GM12874 (cell line): Measurements from ENCODE around the gene SPEN.

ENCODE experiments used
- TF ChIP-seq, protein P1 (sequence below): IDR thresholded peaks from 2 replicates; pipeline ENCODE4 v1.5.1; 2011; ENCODE audit warnings: low read depth, mild to moderate bottlenecking, control low read depth, low read length, moderate library complexity; ENCODE audit not compliant: insufficient read depth

SPEN gene

DNA sequence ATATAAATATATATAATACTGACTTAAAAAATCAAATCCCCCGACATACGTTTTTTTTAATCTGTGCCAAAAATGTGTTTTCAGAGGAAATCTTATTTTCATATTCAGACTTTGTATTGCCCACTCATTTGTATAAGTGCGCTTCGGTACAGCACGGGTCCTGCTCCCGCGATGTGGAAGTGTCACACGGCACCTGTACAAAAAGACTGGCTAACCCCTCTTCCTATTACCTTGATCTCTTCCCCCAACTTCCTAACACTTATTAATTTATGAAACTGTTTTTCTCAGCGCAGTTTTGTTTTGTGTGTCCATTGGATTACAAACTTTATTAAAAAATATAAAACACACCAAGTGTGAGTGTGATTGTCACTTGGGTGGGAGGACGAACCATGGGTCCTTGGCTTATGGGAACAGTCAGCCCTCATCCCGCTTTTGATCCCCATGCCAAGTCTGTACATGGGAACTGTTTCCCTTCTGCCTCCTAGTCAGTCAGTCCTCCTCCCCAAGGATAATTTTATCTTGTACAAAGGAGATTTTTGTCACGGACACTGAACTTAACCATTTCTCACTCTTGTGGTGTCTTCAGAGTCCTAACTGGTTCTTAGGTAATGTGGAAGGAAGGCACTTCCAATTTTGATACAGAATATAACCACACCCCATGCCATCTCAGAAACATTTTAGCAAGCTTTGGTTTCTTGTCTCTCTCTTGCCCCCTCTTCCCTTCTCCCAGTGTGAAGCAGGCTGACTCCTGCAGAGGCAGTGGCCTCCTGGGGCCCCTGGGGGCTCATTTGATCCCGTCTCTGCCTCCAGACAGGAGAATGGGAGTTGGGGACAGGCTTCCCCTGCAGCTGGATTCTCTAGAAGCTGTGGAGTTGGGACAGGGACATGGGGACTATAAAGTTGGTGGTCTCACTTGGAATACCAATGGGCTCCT lies 92.9 kb downstream of the SPEN start:
- TF ChIP-seq, protein P1, sequence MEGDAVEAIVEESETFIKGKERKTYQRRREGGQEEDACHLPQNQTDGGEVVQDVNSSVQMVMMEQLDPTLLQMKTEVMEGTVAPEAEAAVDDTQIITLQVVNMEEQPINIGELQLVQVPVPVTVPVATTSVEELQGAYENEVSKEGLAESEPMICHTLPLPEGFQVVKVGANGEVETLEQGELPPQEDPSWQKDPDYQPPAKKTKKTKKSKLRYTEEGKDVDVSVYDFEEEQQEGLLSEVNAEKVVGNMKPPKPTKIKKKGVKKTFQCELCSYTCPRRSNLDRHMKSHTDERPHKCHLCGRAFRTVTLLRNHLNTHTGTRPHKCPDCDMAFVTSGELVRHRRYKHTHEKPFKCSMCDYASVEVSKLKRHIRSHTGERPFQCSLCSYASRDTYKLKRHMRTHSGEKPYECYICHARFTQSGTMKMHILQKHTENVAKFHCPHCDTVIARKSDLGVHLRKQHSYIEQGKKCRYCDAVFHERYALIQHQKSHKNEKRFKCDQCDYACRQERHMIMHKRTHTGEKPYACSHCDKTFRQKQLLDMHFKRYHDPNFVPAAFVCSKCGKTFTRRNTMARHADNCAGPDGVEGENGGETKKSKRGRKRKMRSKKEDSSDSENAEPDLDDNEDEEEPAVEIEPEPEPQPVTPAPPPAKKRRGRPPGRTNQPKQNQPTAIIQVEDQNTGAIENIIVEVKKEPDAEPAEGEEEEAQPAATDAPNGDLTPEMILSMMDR = no peak

DNA sequence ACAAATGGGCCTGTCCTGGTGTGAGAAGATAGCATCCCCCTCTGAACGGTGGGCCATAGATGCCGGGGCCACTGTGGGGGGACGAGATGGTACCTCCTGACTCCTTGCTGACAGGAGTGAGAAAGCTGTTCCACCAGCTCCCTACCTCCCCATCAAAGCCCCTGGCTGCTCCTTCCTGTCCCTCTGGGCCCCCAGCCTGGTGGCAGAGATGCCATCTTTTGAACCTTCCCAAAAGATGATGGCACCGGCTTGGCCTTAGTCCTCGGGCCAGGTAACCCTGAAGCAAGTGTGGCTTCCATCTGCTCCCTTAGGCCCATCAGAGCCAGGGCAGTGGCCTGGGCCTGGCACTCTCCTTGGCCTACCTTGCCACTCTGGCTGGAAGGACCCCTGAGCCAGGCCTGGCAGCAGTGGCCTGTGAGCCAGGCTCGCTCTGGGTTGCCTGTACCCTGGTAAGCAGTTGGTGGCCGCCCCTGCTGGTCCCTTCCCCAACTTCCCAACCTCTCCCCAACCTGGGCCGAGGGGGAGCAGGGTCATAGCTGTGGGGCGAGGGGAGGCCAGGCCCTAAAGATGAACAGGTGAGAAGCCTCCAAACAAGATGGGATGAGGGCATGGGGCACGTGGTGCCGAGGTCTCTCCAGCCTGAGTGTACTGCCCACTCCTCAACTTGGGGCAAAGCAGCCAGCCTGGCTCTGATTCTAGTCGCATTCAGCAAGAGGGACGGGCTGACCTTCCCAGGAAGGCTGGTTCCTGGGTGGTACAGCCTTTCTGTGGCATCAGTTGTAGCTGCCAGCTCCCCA lies 93.7 kb downstream of the SPEN start:
- TF ChIP-seq, protein P1 = no peak

DNA sequence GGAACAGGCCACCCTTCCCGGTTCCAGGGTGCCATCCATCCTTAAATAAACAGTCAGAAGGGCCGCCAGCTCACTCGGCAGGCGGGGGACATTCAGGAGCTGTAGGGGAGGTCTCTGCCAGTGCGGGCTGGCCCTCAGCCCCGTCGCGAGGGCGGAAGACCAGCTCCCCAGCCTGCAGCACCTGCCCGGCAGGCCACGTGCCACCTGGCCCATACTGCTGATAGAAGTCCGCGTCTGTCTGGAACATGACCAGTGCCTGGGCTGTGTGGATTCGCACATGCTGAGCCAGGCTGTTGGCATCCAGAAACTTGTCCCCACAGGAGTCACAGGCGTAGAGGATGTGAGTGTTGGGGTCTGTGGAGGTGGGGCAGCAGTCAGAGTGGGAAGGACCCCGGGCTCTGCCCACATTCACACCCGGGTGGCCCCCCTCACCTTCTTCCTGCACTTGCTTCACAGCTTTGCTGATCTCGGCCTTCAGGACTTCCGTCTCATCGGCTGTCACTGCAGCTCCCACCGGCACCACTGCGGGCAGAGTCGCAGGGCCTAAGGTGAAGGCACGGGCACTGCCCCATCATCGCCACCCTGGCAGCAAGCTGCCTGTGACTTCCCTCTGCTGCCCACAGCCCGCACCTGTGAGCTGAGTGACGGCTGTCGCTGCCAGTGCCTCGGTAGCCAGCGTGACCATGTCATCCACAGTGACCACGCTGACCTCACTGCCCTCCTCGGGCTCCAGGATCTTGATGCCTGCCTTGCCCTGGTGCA lies 94.6 kb downstream of the SPEN start:
- TF ChIP-seq, protein P1 = no peak

DNA sequence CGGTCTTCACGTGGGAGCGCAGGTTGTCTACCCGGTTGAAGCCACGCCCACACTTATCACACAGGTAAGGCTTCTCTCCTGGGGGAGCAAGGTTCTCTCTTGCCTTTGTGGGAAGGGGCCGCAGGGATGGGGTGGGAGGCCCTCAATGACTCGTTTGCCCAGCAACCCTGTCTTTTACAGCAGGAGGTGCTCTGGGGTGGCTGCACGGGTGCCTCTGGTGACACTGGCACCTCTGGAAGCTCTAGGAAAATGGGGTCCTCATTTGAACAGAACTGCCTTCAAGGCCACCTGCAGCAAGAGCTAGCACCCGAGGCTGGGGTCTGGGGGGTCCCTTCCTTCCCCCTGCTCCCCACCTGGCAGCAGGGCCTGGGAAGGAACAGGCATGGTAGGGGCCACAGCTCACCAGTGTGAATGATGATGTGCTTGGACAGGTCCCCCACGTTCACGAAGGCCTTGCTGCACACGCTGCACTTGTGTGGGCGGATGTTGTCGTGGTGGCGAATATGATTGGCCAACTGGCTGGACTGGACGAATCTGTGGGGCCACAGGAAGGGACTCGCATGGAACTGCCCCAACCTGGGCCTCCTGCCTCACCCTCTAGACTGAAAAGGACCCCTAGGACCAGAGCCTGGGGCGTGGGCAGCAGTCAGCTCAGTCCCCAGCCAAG lies 95.3 kb downstream of the SPEN start:
- TF ChIP-seq, protein P1 = no peak

DNA sequence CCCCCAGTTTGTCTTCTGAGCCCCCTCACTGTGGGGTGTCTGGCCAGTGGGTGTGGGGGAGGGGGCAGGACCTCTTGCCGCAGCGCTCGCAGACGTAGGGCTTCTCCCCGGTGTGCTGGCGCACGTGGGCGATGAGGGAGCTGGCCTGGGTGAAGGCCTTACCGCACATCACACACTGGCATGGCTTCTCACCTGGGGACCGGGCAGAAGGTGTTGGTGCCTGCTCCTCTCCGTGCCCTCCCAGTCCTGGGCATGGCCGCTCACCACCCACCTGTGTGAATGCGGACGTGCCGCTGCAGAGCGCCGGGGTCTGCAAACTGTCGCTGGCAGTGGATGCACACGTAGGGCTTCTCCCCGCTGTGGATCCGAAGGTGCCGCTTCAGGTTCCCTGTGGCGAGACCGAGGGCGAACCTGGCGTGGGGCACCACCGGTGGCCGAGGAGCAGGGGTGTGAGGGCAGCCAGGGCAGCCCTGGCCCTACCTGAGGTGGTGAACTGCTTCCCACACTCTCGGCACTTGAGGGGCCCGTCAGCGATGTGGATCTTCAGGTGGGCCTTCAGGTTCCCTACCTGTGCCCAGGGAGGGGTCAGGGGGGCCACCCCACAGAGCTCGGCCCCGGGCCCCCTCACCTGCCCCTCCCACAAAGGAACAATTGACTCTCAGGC lies 96.0 kb downstream of the SPEN start:
- TF ChIP-seq, protein P1 = no peak

DNA sequence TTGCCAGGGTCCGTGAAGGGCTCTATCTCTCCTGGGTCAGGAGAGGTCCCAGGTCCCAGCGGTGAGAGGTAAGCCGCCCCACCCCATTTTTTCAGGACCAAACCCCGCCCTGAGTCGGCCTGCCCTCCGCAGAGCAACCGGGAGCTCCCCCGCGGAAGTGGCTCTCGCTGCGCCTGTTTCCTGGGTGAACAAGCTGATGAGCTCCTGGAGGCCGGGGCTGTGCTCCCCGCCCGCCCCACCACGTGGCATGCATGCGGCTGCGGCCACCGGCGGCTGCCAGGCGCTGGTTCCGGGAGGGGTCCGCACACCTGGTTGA lies 96.4 kb downstream of the SPEN start:
- TF ChIP-seq, protein P1 = no peak
